ENCODE results near the gene SRGAP2C. TPM values are rescaled to one million over a fixed set of nuclear protein-coding genes. Genes with fewer than 3 reads are reported as not detected.
"Not testable (repeated sequence)": the region's sequence is repeated elsewhere in the genome, so short reads cannot be mapped to it uniquely, and the experiment has no call there.

The SRGAP2C gene
- total RNA-seq, result 31.9 TPM

GRCh38 chr1:121184290-121185127 is at the start of gene SRGAP2C, which contains the start of gene FAM72B:
Gene SRGAP2C (plus strand): TSS chr1:121184975. CDS start chr1:121187447, 2,472 bp downstream.
Gene FAM72B (minus strand): TSS chr1:121184340. CDS start chr1:121183489, 851 bp downstream.
- DNase-seq, result peak; percentile 99

GRCh38 chr1:121140393-121140792 is 44.4 kb upstream of the SRGAP2C start:
- not testable (repeated sequence) for DNase-seq

- not testable (repeated sequence) for DNase-seq
Observed at GRCh38 chr1:121148489-121149190, 36.1 kb upstream of the SRGAP2C start.

GRCh38 chr1:121151294-121151693 is 33.5 kb upstream of the SRGAP2C start:
- not testable (repeated sequence) for DNase-seq

GRCh38 chr1:121152788-121153187 is 32.0 kb upstream of the SRGAP2C start:
- not testable (repeated sequence) for DNase-seq

GRCh38 chr1:121154811-121155210 is 30.0 kb upstream of the SRGAP2C start:
- DNase-seq, result not testable (repeated sequence)

GRCh38 chr1:121155671-121156358 is 29.0 kb upstream of the SRGAP2C start:
- peak; percentile 19 for DNase-seq

- DNase-seq, result not testable (repeated sequence)
Observed at GRCh38 chr1:121156958-121157603, 27.7 kb upstream of the SRGAP2C start.

GRCh38 chr1:121157609-121158008 is 27.2 kb upstream of the SRGAP2C start:
- DNase-seq, result not testable (repeated sequence)

GRCh38 chr1:121160118-121160517 is 24.7 kb upstream of the SRGAP2C start:
- not testable (repeated sequence) for DNase-seq

GRCh38 chr1:121161199-121161901 is 23.4 kb upstream of the SRGAP2C start:
- not testable (repeated sequence) for DNase-seq

GRCh38 chr1:121163850-121164757 is 20.7 kb upstream of the SRGAP2C start:
- not testable (repeated sequence) for DNase-seq

GRCh38 chr1:121165296-121165695 is 19.5 kb upstream of the SRGAP2C start:
- not testable (repeated sequence) for DNase-seq

GRCh38 chr1:121167225-121167738 is 17.5 kb upstream of the SRGAP2C start:
- DNase-seq, result not testable (repeated sequence)

GRCh38 chr1:121168152-121168668 is 16.6 kb upstream of the SRGAP2C start:
- not testable (repeated sequence) for DNase-seq

- not testable (repeated sequence) for DNase-seq
Observed at GRCh38 chr1:121176649-121177048, 8.1 kb upstream of the SRGAP2C start.

- not testable (repeated sequence) for DNase-seq
Observed at GRCh38 chr1:121178197-121178596, 6.6 kb upstream of the SRGAP2C start.

- peak; percentile 1 for DNase-seq
Observed at GRCh38 chr1:121183867-121184266, 908 bp upstream of the SRGAP2C start.

GRCh38 chr1:121185140-121185708 is 449 bp downstream of the SRGAP2C start:
- not testable (repeated sequence) for DNase-seq

All from tongue (tissue), 2 donors.